Measurements from ENCODE around the gene KIF20A. TPM values are rescaled to one million over a fixed set of nuclear protein-coding genes. Genes with fewer than 3 reads are reported as not detected.

KIF20A gene
- polyA plus RNA-seq, 2 of the 4 experiments (the other 2 are of a cell fraction): 37.4 to 45.0 TPM

GRCh38 chr5:138132543-138132942 lies 46.4 kb upstream of the KIF20A start:
- Histone ChIP-seq H3K4me3 (peak overlapping the region; percentile 52), H3K4me2 (peak overlapping the region; percentile 70), H3K27ac (peak overlapping the region; percentile 44 to 79; a peak in 4 of 6 replicates), H3K4me1 (0 out of 3 replicates have a peak, but pooled peaks cover 9% of the 10 kb centered on the region), H3K9me3 (no peaks in the 10 kb centered on the region)
- 76% methylated on average over 7 of the region's 7 CpGs for WGBS (ENCODE audit: missing lambda C conversion rate)
- no peak for DNase-seq (ENCODE audit: low read depth in 1 of 2, low spot score in 1 of 2)
- FAIRE-seq: no peak
- ChIA-PET CTCF (interaction anchor here (0.6 to 13.4 kb wide), 31 partner anchors 8 to 921 kb away, joined by 3 to 291 read pairs (median 7); partner anchors contain the start of genes FAM13B, PKD2L2 and WNT8A), POLR2A (interaction anchor here (0.7 to 1.5 kb wide), 3 partner anchors 55 to 206 kb away, joined by 3 to 5 read pairs (median 3); partner anchors contain the start of gene FAM53C)
- TF ChIP-seq POLR2AphosphoS2 (conservative IDR thresholded peaks at IDR 0.05; ENCODE audit: low read length): no peak
- TF ChIP-seq, protein P1, sequence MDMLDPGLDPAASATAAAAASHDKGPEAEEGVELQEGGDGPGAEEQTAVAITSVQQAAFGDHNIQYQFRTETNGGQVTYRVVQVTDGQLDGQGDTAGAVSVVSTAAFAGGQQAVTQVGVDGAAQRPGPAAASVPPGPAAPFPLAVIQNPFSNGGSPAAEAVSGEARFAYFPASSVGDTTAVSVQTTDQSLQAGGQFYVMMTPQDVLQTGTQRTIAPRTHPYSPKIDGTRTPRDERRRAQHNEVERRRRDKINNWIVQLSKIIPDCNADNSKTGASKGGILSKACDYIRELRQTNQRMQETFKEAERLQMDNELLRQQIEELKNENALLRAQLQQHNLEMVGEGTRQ (IDR thresholded peaks at IDR 0.05): no peak
- TF ChIP-seq, protein P2, sequence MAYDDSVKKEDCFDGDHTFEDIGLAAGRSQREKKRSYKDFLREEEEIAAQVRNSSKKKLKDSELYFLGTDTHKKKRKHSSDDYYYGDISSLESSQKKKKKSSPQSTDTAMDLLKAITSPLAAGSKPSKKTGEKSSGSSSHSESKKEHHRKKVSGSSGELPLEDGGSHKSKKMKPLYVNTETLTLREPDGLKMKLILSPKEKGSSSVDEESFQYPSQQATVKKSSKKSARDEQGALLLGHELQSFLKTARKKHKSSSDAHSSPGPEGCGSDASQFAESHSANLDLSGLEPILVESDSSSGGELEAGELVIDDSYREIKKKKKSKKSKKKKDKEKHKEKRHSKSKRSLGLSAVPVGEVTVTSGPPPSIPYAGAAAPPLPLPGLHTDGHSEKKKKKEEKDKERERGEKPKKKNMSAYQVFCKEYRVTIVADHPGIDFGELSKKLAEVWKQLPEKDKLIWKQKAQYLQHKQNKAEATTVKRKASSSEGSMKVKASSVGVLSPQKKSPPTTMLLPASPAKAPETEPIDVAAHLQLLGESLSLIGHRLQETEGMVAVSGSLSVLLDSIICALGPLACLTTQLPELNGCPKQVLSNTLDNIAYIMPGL (CRISPR knock-in tag; IDR thresholded peaks at IDR 0.05; ENCODE audit: borderline replicate concordance): no peak
- TF ChIP-seq FOSL2 (IDR thresholded peaks at IDR 0.05): no peak
- TF ChIP-seq FOSL2 (CRISPR knock-in tag; IDR thresholded peaks at IDR 0.05): no peak
- no peak for TF ChIP-seq POLR2A (IDR thresholded peaks at IDR 0.05; ENCODE audit: low read length)
- no peak for TF ChIP-seq CHD4 (IDR thresholded peaks at IDR 0.05; ENCODE audit: borderline replicate concordance)
- TF ChIP-seq, protein P3, sequence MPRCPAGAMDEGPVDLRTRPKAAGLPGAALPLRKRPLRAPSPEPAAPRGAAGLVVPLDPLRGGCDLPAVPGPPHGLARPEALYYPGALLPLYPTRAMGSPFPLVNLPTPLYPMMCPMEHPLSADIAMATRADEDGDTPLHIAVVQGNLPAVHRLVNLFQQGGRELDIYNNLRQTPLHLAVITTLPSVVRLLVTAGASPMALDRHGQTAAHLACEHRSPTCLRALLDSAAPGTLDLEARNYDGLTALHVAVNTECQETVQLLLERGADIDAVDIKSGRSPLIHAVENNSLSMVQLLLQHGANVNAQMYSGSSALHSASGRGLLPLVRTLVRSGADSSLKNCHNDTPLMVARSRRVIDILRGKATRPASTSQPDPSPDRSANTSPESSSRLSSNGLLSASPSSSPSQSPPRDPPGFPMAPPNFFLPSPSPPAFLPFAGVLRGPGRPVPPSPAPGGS (IDR thresholded peaks at IDR 0.05): no peak
- TF ChIP-seq NPAS2 (CRISPR knock-in tag; IDR thresholded peaks at IDR 0.05; ENCODE audit: borderline replicate concordance): no peak
- no peak for TF ChIP-seq HOXB5 (CRISPR knock-in tag; IDR thresholded peaks at IDR 0.05)
- no peak for TF ChIP-seq TFCP2L1 (CRISPR knock-in tag; IDR thresholded peaks at IDR 0.05)
- no peak for TF ChIP-seq JUNB (IDR thresholded peaks at IDR 0.05)
- TF ChIP-seq GATA3 (IDR thresholded peaks at IDR 0.05; ENCODE audit: borderline replicate concordance): no peak
- TF ChIP-seq, protein P4, sequence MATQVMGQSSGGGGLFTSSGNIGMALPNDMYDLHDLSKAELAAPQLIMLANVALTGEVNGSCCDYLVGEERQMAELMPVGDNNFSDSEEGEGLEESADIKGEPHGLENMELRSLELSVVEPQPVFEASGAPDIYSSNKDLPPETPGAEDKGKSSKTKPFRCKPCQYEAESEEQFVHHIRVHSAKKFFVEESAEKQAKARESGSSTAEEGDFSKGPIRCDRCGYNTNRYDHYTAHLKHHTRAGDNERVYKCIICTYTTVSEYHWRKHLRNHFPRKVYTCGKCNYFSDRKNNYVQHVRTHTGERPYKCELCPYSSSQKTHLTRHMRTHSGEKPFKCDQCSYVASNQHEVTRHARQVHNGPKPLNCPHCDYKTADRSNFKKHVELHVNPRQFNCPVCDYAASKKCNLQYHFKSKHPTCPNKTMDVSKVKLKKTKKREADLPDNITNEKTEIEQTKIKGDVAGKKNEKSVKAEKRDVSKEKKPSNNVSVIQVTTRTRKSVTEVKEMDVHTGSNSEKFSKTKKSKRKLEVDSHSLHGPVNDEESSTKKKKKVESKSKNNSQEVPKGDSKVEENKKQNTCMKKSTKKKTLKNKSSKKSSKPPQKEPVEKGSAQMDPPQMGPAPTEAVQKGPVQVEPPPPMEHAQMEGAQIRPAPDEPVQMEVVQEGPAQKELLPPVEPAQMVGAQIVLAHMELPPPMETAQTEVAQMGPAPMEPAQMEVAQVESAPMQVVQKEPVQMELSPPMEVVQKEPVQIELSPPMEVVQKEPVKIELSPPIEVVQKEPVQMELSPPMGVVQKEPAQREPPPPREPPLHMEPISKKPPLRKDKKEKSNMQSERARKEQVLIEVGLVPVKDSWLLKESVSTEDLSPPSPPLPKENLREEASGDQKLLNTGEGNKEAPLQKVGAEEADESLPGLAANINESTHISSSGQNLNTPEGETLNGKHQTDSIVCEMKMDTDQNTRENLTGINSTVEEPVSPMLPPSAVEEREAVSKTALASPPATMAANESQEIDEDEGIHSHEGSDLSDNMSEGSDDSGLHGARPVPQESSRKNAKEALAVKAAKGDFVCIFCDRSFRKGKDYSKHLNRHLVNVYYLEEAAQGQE (IDR thresholded peaks at IDR 0.05): no peak
- no peak for TF ChIP-seq EHMT2 (IDR thresholded peaks at IDR 0.05; ENCODE audit: low read depth)
- TF ChIP-seq RAD21 (conservative IDR thresholded peaks at IDR 0.05 in 1 of 2, IDR thresholded peaks at IDR 0.05 in 1 of 2): no peak
- ATAC-seq: peak; percentile 50 to 65; a peak in 2 of 6 replicates

DNA sequence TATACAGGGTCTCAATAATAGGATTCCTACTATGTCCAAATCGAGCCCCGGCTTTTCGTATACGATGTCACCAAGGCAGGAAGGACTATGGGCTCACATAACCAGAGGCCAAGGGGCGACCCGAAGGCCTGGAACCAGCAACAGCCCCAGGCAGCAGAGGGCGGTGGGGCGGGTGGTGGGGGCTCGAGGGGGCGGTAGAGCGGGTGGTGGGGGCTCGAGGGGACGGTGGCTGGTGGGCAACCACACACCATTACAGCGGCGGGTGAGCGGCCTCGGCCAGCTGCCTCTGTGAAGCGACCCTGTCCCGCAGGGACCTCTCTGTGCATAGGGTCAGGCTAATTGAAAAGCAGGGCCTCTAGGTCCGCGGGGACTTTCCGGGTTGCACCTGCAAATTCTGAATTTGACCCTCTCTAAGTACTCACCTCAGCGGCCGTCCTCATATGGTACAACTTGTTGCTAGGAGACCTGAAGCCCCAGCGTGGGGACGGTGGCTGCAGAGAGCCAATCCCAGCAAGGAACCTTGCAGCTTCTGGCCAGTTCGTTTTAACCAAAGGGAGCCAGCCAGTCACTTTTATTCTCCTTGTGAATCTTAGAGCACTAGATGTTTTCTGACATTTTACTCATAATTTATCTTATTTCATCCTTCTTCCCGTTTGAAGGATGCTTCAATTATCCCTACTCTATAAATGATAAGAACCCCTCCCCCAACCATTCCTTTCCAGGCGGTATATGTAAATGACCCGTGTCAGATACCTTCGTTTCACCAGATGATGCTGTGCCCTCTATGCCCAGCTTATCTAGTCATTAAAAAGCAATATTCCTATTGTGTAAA lies 39.7 kb upstream of the KIF20A start, which contains the start of gene NME5:
Gene NME5 (minus strand): TSS at position 480 of the 832 bp plus-strand sequence. CDS start 648 bp downstream, outside the sequence.
- FAIRE-seq: no peak
- H3K4me1 ChIP-seq: no peaks in the 10 kb centered on the region
- 74% methylated on average over 18 of the region's 31 CpGs for WGBS (ENCODE audit: missing lambda C conversion rate)
- DNase-seq (ENCODE audit: low read depth in 1 of 2, low spot score in 1 of 2): no peak
- no peak within 1 kb of the TSS for H3K4me3 ChIP-seq
- H3K27ac ChIP-seq: no peak within 1 kb of the TSS
- no peak for ATAC-seq
- no peak within 1 kb of the TSS for H3K4me2 ChIP-seq
- no peaks in the 10 kb centered on the region for H3K9me3 ChIP-seq
- ChIA-PET CTCF (interaction anchor here (0.9 to 3.2 kb wide), 5 partner anchors 41 to 478 kb away, joined by 3 to 14 read pairs (median 3); no protein-coding TSS in a partner anchor), POLR2A (no interaction called here)
- TF ChIP-seq CTCF (IDR thresholded peaks at IDR 0.05) (no peak), NFE2L2 (conservative IDR thresholded peaks at IDR 0.05; ENCODE audit: low read length) (no peak), KDM5A (IDR thresholded peaks at IDR 0.05) (no peak), RARB (CRISPR knock-in tag; IDR thresholded peaks at IDR 0.05) (no peak), MAFK (IDR thresholded peaks at IDR 0.05; ENCODE audit: partially characterized antibody) (no peak), MAZ (IDR thresholded peaks at IDR 0.05; ENCODE audit: borderline replicate concordance, low read depth, low read length) (no peak), POLR2AphosphoS2 (conservative IDR thresholded peaks at IDR 0.05; ENCODE audit: low read length) (no peak)
- TF ChIP-seq, protein P3 (IDR thresholded peaks at IDR 0.05): no peak
- TF ChIP-seq, protein P5, sequence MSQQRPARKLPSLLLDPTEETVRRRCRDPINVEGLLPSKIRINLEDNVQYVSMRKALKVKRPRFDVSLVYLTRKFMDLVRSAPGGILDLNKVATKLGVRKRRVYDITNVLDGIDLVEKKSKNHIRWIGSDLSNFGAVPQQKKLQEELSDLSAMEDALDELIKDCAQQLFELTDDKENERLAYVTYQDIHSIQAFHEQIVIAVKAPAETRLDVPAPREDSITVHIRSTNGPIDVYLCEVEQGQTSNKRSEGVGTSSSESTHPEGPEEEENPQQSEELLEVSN (IDR thresholded peaks at IDR 0.05; ENCODE audit: borderline replicate concordance, low read depth): no peak
